Right lobe of liver (tissue), 4 donors: Measurements from ENCODE around the gene KIRREL3.

Source experiments
- POLR2A ChIP-seq: fragments of 450-650 bp; IDR thresholded peaks from one replicate; pipeline ENCODE4 v1.6.1; 2017; ENCODE audit warnings: antibody characterized with exemption, mild to moderate bottlenecking
- TF ChIP-seq, protein P1 (sequence below), 4 donors: fragments of 200-600 bp in 3 of 4; fragments of 450-650 bp in 1 of 4; IDR thresholded peaks; one replicate each; pipeline versions ENCODE4 v1.5.1 to v1.8.0; 2016 to 2022; ENCODE audit warnings: antibody characterized with exemption in 4 of 4, mild to moderate bottlenecking in 2 of 4
- donor health status: DM: no; HTN: no; CAD: no.
- donor health status: DM: no; HTN: no; CAD: no.
- donor health status: DM: no; HTN: yes; CAD: no.

DNA sequence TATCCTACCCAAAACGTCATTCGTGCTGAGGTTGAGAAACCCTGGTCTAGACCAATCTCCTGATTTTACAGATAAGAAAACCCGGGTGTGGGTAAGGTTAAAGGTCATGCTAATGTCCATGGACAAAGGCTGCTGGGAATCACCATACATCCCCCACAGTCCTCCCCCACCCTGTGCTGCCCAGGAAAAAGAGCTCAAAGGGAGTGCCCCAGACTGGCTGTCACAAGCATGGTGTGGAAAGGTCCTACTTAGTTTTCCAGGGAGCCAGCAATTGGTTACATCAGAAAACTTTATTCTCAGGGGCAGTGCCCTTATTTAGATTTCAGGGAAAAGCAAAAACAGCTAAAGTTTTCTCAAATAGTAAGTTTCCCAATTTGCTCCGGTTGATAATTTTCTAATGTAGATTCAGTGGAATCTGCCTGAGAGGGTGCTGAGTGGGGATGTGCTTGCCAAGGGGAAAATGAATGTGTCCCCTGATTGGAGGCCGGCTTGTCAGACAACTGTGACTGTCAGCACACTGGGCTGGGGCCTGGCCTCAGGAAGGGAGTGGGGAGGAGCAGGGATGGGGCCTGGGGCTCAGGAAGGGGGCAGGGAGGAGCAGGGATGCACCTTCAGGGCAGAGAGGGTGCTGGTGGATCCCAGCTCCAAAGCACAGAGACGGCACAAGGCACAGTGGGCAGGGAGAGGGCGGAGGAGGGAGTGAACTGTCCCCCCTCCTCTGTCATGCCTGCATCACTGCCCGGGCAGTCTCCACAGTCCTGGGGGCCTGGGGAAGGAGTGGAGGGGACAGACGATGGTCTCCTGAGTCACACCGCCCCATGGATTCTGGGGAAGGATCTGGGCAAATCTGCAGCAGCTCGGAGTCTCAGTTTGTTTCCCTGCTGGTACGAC lies 263.6 kb downstream of the KIRREL3 start:
- TF ChIP-seq, protein P1, sequence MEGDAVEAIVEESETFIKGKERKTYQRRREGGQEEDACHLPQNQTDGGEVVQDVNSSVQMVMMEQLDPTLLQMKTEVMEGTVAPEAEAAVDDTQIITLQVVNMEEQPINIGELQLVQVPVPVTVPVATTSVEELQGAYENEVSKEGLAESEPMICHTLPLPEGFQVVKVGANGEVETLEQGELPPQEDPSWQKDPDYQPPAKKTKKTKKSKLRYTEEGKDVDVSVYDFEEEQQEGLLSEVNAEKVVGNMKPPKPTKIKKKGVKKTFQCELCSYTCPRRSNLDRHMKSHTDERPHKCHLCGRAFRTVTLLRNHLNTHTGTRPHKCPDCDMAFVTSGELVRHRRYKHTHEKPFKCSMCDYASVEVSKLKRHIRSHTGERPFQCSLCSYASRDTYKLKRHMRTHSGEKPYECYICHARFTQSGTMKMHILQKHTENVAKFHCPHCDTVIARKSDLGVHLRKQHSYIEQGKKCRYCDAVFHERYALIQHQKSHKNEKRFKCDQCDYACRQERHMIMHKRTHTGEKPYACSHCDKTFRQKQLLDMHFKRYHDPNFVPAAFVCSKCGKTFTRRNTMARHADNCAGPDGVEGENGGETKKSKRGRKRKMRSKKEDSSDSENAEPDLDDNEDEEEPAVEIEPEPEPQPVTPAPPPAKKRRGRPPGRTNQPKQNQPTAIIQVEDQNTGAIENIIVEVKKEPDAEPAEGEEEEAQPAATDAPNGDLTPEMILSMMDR (IDR thresholded peaks at IDR 0.05) = no peak
- TF ChIP-seq POLR2A = no peak
